HepG2 (cell line): ENCODE results near the gene CSNK2B. TPM values are rescaled to one million over a fixed set of nuclear protein-coding genes. Genes with fewer than 3 reads are reported as not detected.
A peak's percentile ranks its signal among the peaks of the same experiment; 100 is the strongest.

Experiments
- ATF4 ChIP-seq, 2 experiments: fragments of 450-650 bp in 1 of 2; sonication (generic) in 1 of 2; formaldehyde crosslinking; IDR thresholded peaks; 2 replicates each; pipeline versions ENCODE4 v1.5.0 to v1.8.0; 2020 to 2022; ENCODE audit warnings: mild to moderate bottlenecking in 1 of 2, missing genetic modification reagents in 1 of 2
- BCL3 ChIP-seq: sonication (generic); formaldehyde crosslinking; IDR thresholded peaks from 2 replicates; pipeline ENCODE4 v1.5.1; 2020; ENCODE audit warnings: mild to moderate bottlenecking, missing genetic modification reagents, moderate library complexity
- HOXA9 ChIP-seq: sonication (generic); formaldehyde crosslinking; IDR thresholded peaks from 2 replicates; pipeline ENCODE4 v1.8.1; 2022; ENCODE audit warnings: missing genetic modification reagents, mild to moderate bottlenecking, moderate library complexity, borderline replicate concordance
- KDM3A ChIP-seq: IDR thresholded peaks from 2 replicates; pipeline ENCODE4 v1.6.1; 2018; ENCODE audit warnings: low read depth, missing compliant biosample characterization
- SALL1 ChIP-seq: sonication (generic); formaldehyde crosslinking; IDR thresholded peaks from 2 replicates; pipeline ENCODE4 v1.8.0; 2022; ENCODE audit warnings: mild to moderate bottlenecking, missing genetic modification reagents
- SPEN ChIP-seq: sonication (generic); formaldehyde crosslinking; IDR thresholded peaks from 2 replicates; pipeline ENCODE4 v1.5.1; 2020; ENCODE audit warnings: low read depth, mild to moderate bottlenecking, missing genetic modification reagents
- TERF1 ChIP-seq: sonication (generic); formaldehyde crosslinking; IDR thresholded peaks from 2 replicates; pipeline ENCODE4 v1.8.0; 2022; ENCODE audit warnings: mild to moderate bottlenecking, missing genetic modification reagents, moderate library complexity
- TSC22D2 ChIP-seq: sonication (generic); formaldehyde crosslinking; IDR thresholded peaks from 2 replicates; pipeline ENCODE4 v1.5.1; 2020; ENCODE audit warnings: missing genetic modification reagents, mild to moderate bottlenecking, borderline replicate concordance
- YEATS2 ChIP-seq: sonication (generic); formaldehyde crosslinking; IDR thresholded peaks from 2 replicates; pipeline ENCODE4 v1.4.0; 2020; ENCODE audit warnings: missing genetic modification reagents, borderline replicate concordance
- ZFY ChIP-seq: sonication (generic); formaldehyde crosslinking; IDR thresholded peaks from 2 replicates; pipeline ENCODE4 v1.4.0; 2020; ENCODE audit warnings: missing genetic modification reagents
- ZMAT3 ChIP-seq: sonication (generic); formaldehyde crosslinking; conservative IDR thresholded peaks from 2 replicates; pipeline ENCODE4 v1.7.0; 2021; ENCODE audit warnings: missing genetic modification reagents
- ZNF232 ChIP-seq: sonication (generic); formaldehyde crosslinking; IDR thresholded peaks from 2 replicates; pipeline ENCODE4 v1.4.0; 2020; ENCODE audit warnings: missing genetic modification reagents, borderline replicate concordance
- ZNF264 ChIP-seq: sonication (generic); formaldehyde crosslinking; IDR thresholded peaks from 2 replicates; pipeline ENCODE4 v1.4.0; 2020; ENCODE audit warnings: missing genetic modification reagents
- ZNF274 ChIP-seq: sonication (generic); formaldehyde crosslinking; IDR thresholded peaks from 2 replicates; pipeline ENCODE4 v1.5.1; 2020; ENCODE audit warnings: mild to moderate bottlenecking, missing genetic modification reagents
- ZNF33A ChIP-seq: sonication (generic); formaldehyde crosslinking; IDR thresholded peaks from 2 replicates; pipeline ENCODE4 v1.5.1; 2020; ENCODE audit warnings: missing genetic modification reagents, mild to moderate bottlenecking, moderate library complexity, borderline replicate concordance
- ZNF430 ChIP-seq: sonication (generic); formaldehyde crosslinking; IDR thresholded peaks from 2 replicates; pipeline ENCODE4 v1.9.0; 2021; ENCODE audit warnings: mild to moderate bottlenecking, missing genetic modification reagents
- ZNF468 ChIP-seq: sonication (generic); formaldehyde crosslinking; IDR thresholded peaks from 2 replicates; pipeline ENCODE4 v1.8.0; 2022; ENCODE audit warnings: mild to moderate bottlenecking, moderate library complexity, missing genetic modification reagents
- ZNF687 ChIP-seq: sonication (generic); formaldehyde crosslinking; IDR thresholded peaks from 2 replicates; pipeline ENCODE4 v1.5.1; 2020; ENCODE audit warnings: mild to moderate bottlenecking, missing genetic modification reagents, moderate library complexity
- ZNF746 ChIP-seq: sonication (generic); formaldehyde crosslinking; IDR thresholded peaks from 2 replicates; pipeline ENCODE4 v1.8.0; 2022; ENCODE audit warnings: mild to moderate bottlenecking, missing genetic modification reagents
- ZNF891 ChIP-seq: sonication (generic); formaldehyde crosslinking; IDR thresholded peaks from 2 replicates; pipeline ENCODE4 v1.5.0; 2020; ENCODE audit warnings: mild to moderate bottlenecking, missing genetic modification reagents
- ZSCAN25 ChIP-seq: sonication (generic); formaldehyde crosslinking; IDR thresholded peaks from 2 replicates; pipeline ENCODE4 v1.8.0; 2022; ENCODE audit warnings: mild to moderate bottlenecking, missing genetic modification reagents
- ZZZ3 ChIP-seq: sonication (generic); formaldehyde crosslinking; IDR thresholded peaks from 2 replicates; pipeline ENCODE4 v1.4.0; 2020; ENCODE audit warnings: missing genetic modification reagents, mild to moderate bottlenecking, borderline replicate concordance
- polyA plus RNA-seq, 8 experiments: library from polyadenylated mRNA; depleted of rRNA in 3 of 8; stranded (reverse) in 7 of 8; unstranded in 1 of 8; fragments of >200 nt; fragmentation: Illumina TruSeq in 4 of 8; extraction: Trizol in 4 of 8; gene quantifications; 2 replicates each; pipeline versions ENCODE4 v1.2.1 to v1.2.3, GENCODE V29; 2011 to 2016; ENCODE audit warnings: low read depth in 4 of 8, missing spikeins in 1 of 8, mixed read lengths in 1 of 8; ENCODE audit not compliant: insufficient read depth in 1 of 8
- total RNA-seq, 5 experiments: library from RNA; depleted of rRNA; stranded (reverse); fragments of >200 nt; fragmentation: Illumina TruSeq; extraction: Trizol; gene quantifications; 2 replicates each; pipeline ENCODE4 v1.2.3, GENCODE V29; 2016; ENCODE audit warnings: low read depth in 1 of 5

The CSNK2B gene
- total and polyA plus RNA-seq, 2 of the 13 experiments (the other 11 are each of a cell fraction or from before 2014, with no cell fraction given), result 111 to 296 TPM

GRCh38 chr6:31620586-31621319 is 45.1 kb upstream of the CSNK2B start, which contains the start of gene PRRC2A (continued):
- peak; percentile 86 for TF ChIP-seq ZNF746
- no peak for TF ChIP-seq TERF1
- TF ChIP-seq ZNF232 (CRISPR knock-in tag), result peak; percentile 71; the same call in 1 of the 2 replicates
- TF ChIP-seq ATF4 (CRISPR knock-in tag; IDR thresholded peaks at IDR 0.05), result no peak; a peak in 1 of 4 replicates
- TF ChIP-seq ZNF274 (CRISPR knock-in tag), result peak; percentile 80
- TF ChIP-seq ZNF468 (CRISPR knock-in tag), result no peak
- peak; percentile 29; the same call in 1 of the 2 replicates for TF ChIP-seq KDM3A (CRISPR knock-in tag)
- TF ChIP-seq SALL1 (CRISPR knock-in tag), result peak; percentile 76; the same call in 1 of the 2 replicates
- no peak; the same call in 1 of the 2 replicates for TF ChIP-seq TSC22D2 (CRISPR knock-in tag)
- peak; percentile 95 for TF ChIP-seq YEATS2 (CRISPR knock-in tag)
- TF ChIP-seq ZNF891 (CRISPR knock-in tag), result peak; percentile 81; the same call in 1 of the 2 replicates
- TF ChIP-seq ZNF264 (CRISPR knock-in tag), result 0 out of 2 replicates have a peak, but pooled peaks have one; percentile 0
- TF ChIP-seq ZFY (CRISPR knock-in tag), result peak; percentile 78
- peak; percentile 32; the same call in 1 of the 2 replicates for TF ChIP-seq ZSCAN25
- peak; percentile 82; the same call in 1 of the 2 replicates for TF ChIP-seq ZNF430
- no peak for TF ChIP-seq ZZZ3 (CRISPR knock-in tag)
- TF ChIP-seq ZNF33A (CRISPR knock-in tag), result 0 out of 2 replicates have a peak, but pooled peaks have one; percentile 27
- peak; percentile 53; the same call in 1 of the 2 replicates for TF ChIP-seq BCL3 (CRISPR knock-in tag)
- TF ChIP-seq ZMAT3 (CRISPR knock-in tag), result peak; percentile 77
- TF ChIP-seq SPEN (CRISPR knock-in tag), result peak; percentile 80; the same call in 1 of the 2 replicates
- TF ChIP-seq ZNF687 (CRISPR knock-in tag), result peak; percentile 87
- 0 out of 2 replicates have a peak, but pooled peaks have one; percentile 50 for TF ChIP-seq HOXA9
